ENCODE results near the gene DCAF12.

GRCh38 chr9:34086864-34087263 is 39.6 kb downstream of the DCAF12 start:
- TF ChIP-seq, protein P1, sequence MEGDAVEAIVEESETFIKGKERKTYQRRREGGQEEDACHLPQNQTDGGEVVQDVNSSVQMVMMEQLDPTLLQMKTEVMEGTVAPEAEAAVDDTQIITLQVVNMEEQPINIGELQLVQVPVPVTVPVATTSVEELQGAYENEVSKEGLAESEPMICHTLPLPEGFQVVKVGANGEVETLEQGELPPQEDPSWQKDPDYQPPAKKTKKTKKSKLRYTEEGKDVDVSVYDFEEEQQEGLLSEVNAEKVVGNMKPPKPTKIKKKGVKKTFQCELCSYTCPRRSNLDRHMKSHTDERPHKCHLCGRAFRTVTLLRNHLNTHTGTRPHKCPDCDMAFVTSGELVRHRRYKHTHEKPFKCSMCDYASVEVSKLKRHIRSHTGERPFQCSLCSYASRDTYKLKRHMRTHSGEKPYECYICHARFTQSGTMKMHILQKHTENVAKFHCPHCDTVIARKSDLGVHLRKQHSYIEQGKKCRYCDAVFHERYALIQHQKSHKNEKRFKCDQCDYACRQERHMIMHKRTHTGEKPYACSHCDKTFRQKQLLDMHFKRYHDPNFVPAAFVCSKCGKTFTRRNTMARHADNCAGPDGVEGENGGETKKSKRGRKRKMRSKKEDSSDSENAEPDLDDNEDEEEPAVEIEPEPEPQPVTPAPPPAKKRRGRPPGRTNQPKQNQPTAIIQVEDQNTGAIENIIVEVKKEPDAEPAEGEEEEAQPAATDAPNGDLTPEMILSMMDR (IDR thresholded peaks at IDR 0.05; ENCODE audit: low read length), result no peak
- TF ChIP-seq EZH2 (optimal IDR thresholded peaks at IDR 0.05; ENCODE audit: low read depth, low read length), result no peak

Data from MM.1S (cell line).